Kidney (tissue), 14 donors: Measurements from ENCODE around the gene PRICKLE2. TPM values are rescaled to one million over a fixed set of nuclear protein-coding genes. Genes with fewer than 3 reads are reported as not detected.

Experiments used
- DNase-seq, 5 donors: peaks; one replicate each; pipeline ENCODE4 v3.0.0-alpha.2; 2013 to 2020
- FAIRE-seq: peaks from 2 replicates; lab custom pipeline; 2012; peaks lifted over from hg19 to GRCh38; lab: Jason Lieb, UNC
- H3K27ac ChIP-seq, 2 donors: one replicate each; pipeline ENCODE4 v1.7.0; 2013; ENCODE audit warnings: low read depth in 2 of 2, low read length in 2 of 2, inconsistent platforms in 1 of 2
- H3K27me3 ChIP-seq: one replicate; pipeline ENCODE4 v1.7.1; 2013; ENCODE audit warnings: low read length, inconsistent platforms; ENCODE audit not compliant: control insufficient read depth, insufficient read depth
- H3K36me3 ChIP-seq, 3 donors: one replicate each; pipeline versions ENCODE4 v1.7.0 to v1.7.1; 2013; ENCODE audit warnings: low read length in 3 of 3, control low read depth in 1 of 3, inconsistent platforms in 1 of 3; ENCODE audit not compliant: insufficient read depth in 3 of 3, control insufficient read depth in 2 of 3
- H3K4me1 ChIP-seq, 3 donors: one replicate each; pipeline versions ENCODE4 v1.7.0 to v1.7.1; 2013; ENCODE audit warnings: low read length in 3 of 3, inconsistent platforms in 1 of 3, low read depth in 1 of 3; ENCODE audit not compliant: control insufficient read depth in 2 of 3, insufficient read depth in 2 of 3
- H3K4me3 ChIP-seq, 3 donors: one replicate each; pipeline versions ENCODE4 v1.7.0 to v1.8.1; 2013; ENCODE audit warnings: low read length in 3 of 3, control low read depth in 1 of 3, inconsistent platforms in 1 of 3
- H3K9ac ChIP-seq, 3 donors: one replicate each; pipeline versions ENCODE4 v1.7.0 to v1.7.1; 2013; ENCODE audit warnings: low read length in 3 of 3, control low read depth in 1 of 3, inconsistent platforms in 1 of 3
- H3K9me3 ChIP-seq, 3 donors: one replicate each; pipeline versions ENCODE4 v1.7.0 to v1.7.1; 2013; ENCODE audit warnings: low read length in 3 of 3, control low read depth in 1 of 3, inconsistent platforms in 1 of 3; ENCODE audit not compliant: control insufficient read depth in 2 of 3, insufficient read depth in 1 of 3
- CTCF ChIP-seq: IDR thresholded peaks from 3 replicates; pipeline ENCODE4 v1.5.1; 2012; ENCODE audit warnings: mild to moderate bottlenecking, moderate library complexity, borderline replicate concordance; ENCODE audit not compliant: insufficient read depth; ENCODE audit errors: extremely low read depth
- intact Hi-C: fragments of 100-400 bp; cut with DNase I; formaldehyde crosslinking; loops from one replicate; pipeline ENCODE4 v1.11.1; 2022
- polyA plus RNA-seq: library from polyadenylated mRNA; stranded (reverse); fragments of 350-450 nt; fragmentation: Illumina TruSeq; extraction: RNeasy Lipid Tissue Mini Kit (QIAGEN cat#74804); gene quantifications from one replicate; pipeline ENCODE4 v1.2.3, GENCODE V29; 2014; ENCODE audit warnings: low read depth, low replicate concordance; ENCODE audit not compliant: insufficient read depth
- total RNA-seq: library from RNA; stranded (reverse); fragmentation: NEBNext Ultra II Directional; extraction: Animal tissue kit (Norgen Biotek cat#: 25700); gene quantifications from one replicate; pipeline ENCODE4 v1.2.1, GENCODE V29; 2021
- donor health status: control.
- donor health status: control.
- donor health status: control.
- donor health status: control.
- donor health status: control.
- donor health status: DM: yes; HTN: yes; CAD: no.
- donor health status: Normal renal cell carcinoma (clear cell type).

The PRICKLE2 gene
- total and polyA plus RNA-seq, 2 donors from 2014 or later: 3.5 to 22.9 TPM

- FAIRE-seq (no peak), DNase-seq (no peak)
- peaks cover 0 to 4% (median 3%) of the 10 kb centered on the region in 3 donors for H3K36me3 ChIP-seq
- intact Hi-C loops: no loop called here
- H3K27me3 ChIP-seq: no peaks in the 10 kb centered on the region
- TF ChIP-seq CTCF: no peak
- no peaks in the 10 kb centered on the region for H3K9me3 ChIP-seq
- no peak overlapping the region for H3K4me3 ChIP-seq
- H3K9ac ChIP-seq: no peak overlapping the region
- H3K27ac ChIP-seq: no peak overlapping the region
- no peaks in the 10 kb centered on the region for H3K4me1 ChIP-seq
Measured at GRCh38 chr3:64104006-64104405, 121.3 kb downstream of the PRICKLE2 start.

DNA sequence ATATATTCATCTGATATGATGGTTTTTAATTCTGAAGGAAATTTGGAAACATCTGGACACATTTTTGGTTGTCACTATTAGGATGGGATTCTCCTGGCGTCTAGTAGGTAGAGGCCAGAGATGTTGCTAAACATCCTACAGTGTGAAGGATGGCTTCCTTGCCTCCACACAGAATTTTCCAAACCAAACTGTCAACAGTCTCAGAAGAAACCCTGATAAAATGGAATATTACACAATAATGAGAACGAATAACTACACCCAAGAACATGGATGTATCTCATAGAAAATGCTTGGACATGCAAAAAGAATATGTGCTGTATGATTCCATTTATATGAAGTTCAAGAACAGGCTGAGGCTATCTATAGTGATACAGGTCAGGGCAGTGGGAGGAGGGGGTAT is 122.1 kb downstream of the PRICKLE2 start:
- H3K36me3 ChIP-seq: peaks cover 2 to 4% (median 3%) of the 10 kb centered on the region in 3 donors
- intact Hi-C loops: no loop called here
- no peak for TF ChIP-seq CTCF
- no peaks in the 10 kb centered on the region for H3K27me3 ChIP-seq
- no peaks in the 10 kb centered on the region for H3K9me3 ChIP-seq
- no peaks in the 10 kb centered on the region for H3K4me1 ChIP-seq
- FAIRE-seq (no peak), DNase-seq (no peak)
- H3K4me3 ChIP-seq: no peak overlapping the region
- H3K27ac ChIP-seq: no peak overlapping the region
- H3K9ac ChIP-seq: no peak overlapping the region

- Histone ChIP-seq H3K9ac (no peak overlapping the region), H3K4me1 (no peaks in the 10 kb centered on the region), H3K27ac (no peak overlapping the region), H3K36me3 (peaks cover 2 to 4% (median 3%) of the 10 kb centered on the region in 3 donors), H3K27me3 (no peaks in the 10 kb centered on the region), H3K4me3 (no peak overlapping the region), H3K9me3 (no peaks in the 10 kb centered on the region)
- no peak for FAIRE-seq
- TF ChIP-seq CTCF: no peak
- no peak for DNase-seq
- intact Hi-C loops: no loop called here
Measured at GRCh38 chr3:64102147-64102546, 123.1 kb downstream of the PRICKLE2 start.

- no peak overlapping the region for H3K4me3 ChIP-seq
- H3K9ac ChIP-seq: no peak overlapping the region
- no peak overlapping the region for H3K27ac ChIP-seq
- H3K27me3 ChIP-seq: no peaks in the 10 kb centered on the region
- TF ChIP-seq CTCF: no peak
- no peak for DNase-seq
- H3K9me3 ChIP-seq: no peaks in the 10 kb centered on the region
- FAIRE-seq: no peak
- no peaks in the 10 kb centered on the region for H3K4me1 ChIP-seq
- intact Hi-C loops: no loop called here
- peaks cover 0 to 6% (median 3%) of the 10 kb centered on the region in 3 donors for H3K36me3 ChIP-seq
Measured at GRCh38 chr3:64099316-64099715, 126.0 kb downstream of the PRICKLE2 start.
